IMR-90 (cell line): Measurements from ENCODE around the gene ANKRD22. TPM values are rescaled to one million over a fixed set of nuclear protein-coding genes. Genes with fewer than 3 reads are reported as not detected.

ENCODE experiments used
- ATAC-seq: fragments of 200-7000 bp; cut with Tn5 transposase; 2 replicates; pipeline ENCODE4 v1.9.1; 2020; ENCODE audit warnings: low read depth, mild to moderate bottlenecking, moderate library complexity
- BruUV-seq: library from RNA; stranded (reverse); fragments of 400-500 nt; replicated peaks from 2 replicates; lab custom pipeline; 2021; lab: Mats Ljungman, UMichigan
- CTCF ChIA-PET: fragments of 300-600 bp; formaldehyde crosslinking; extraction: SDS; loops from one replicate; lab custom pipeline; 2021; ENCODE audit warnings: antibody characterized with exemption; lab: Yijun Ruan, JAX
- POLR2A ChIA-PET: fragments of 300-600 bp; sonication (Branson Sonifier 250); formaldehyde crosslinking; loops from one replicate; lab custom pipeline; 2022; ENCODE audit warnings: antibody characterized with exemption; ENCODE audit not compliant: unreplicated experiment; lab: Charles Lee
- DNase-seq: peaks from one replicate; pipeline ENCODE4 v3.0.0; 2013
- H2AFZ ChIP-seq: replicated peaks from 2 replicates; pipeline ENCODE3; 2013; ENCODE audit warnings: low read length, mild to moderate bottlenecking; ENCODE audit not compliant: poor library complexity
- H2AK5ac ChIP-seq: 2 replicates; pipeline ENCODE4 v1.6.1; 2013; ENCODE audit warnings: low read depth, low read length, inconsistent platforms
- H2AK9ac ChIP-seq: replicated peaks from 2 replicates; pipeline ENCODE3; 2013; ENCODE audit warnings: mild to moderate bottlenecking, low read depth, low read length, moderate library complexity; ENCODE audit not compliant: poor library complexity
- H2BK120ac ChIP-seq: 2 replicates; pipeline ENCODE4 v1.6.1; 2013; ENCODE audit warnings: low read depth, low read length, inconsistent platforms
- H2BK15ac ChIP-seq: 3 replicates; pipeline ENCODE4 v1.6.1; 2013; ENCODE audit warnings: low read depth, low read length, inconsistent platforms
- H2BK20ac ChIP-seq: 2 replicates; pipeline ENCODE4 v1.6.1; 2013; ENCODE audit warnings: low read depth, mild to moderate bottlenecking, inconsistent platforms, low read length, moderate library complexity
- H2BK5ac ChIP-seq: 2 replicates; pipeline ENCODE4 v1.6.1; 2013; ENCODE audit warnings: mild to moderate bottlenecking, low read depth, low read length, inconsistent platforms; ENCODE audit not compliant: poor library complexity, severe bottlenecking
- H3K14ac ChIP-seq: replicated peaks from 2 replicates; pipeline ENCODE4 v1.6.1; 2013; ENCODE audit warnings: low read depth, low read length, inconsistent platforms
- H3K18ac ChIP-seq: 2 replicates; pipeline ENCODE4 v1.6.1; 2013; ENCODE audit warnings: low read depth, low read length, control low read depth
- H3K23ac ChIP-seq: 2 replicates; pipeline ENCODE4 v1.6.1; 2013; ENCODE audit warnings: low read depth, low read length, inconsistent platforms
- H3K27ac ChIP-seq: 2 replicates; pipeline ENCODE4 v1.5.1; 2013; ENCODE audit warnings: mild to moderate bottlenecking, control low read depth, low read length; ENCODE audit not compliant: insufficient read depth
- H3K27me3 ChIP-seq: 2 replicates; pipeline ENCODE4 v1.6.1; 2013; ENCODE audit warnings: low read length; ENCODE audit not compliant: control insufficient read depth, insufficient read depth
- H3K36me3 ChIP-seq: 2 replicates; pipeline ENCODE4 v1.6.1; 2013; ENCODE audit warnings: low read length, mixed read lengths; ENCODE audit not compliant: control insufficient read depth, insufficient read depth
- H3K4ac ChIP-seq: 2 replicates; pipeline ENCODE4 v1.6.1; 2013; ENCODE audit warnings: low read depth, low read length, inconsistent platforms
- H3K4me1 ChIP-seq: 2 replicates; pipeline ENCODE4 v1.6.1; 2013; ENCODE audit warnings: low read length, mixed read lengths; ENCODE audit not compliant: control insufficient read depth, insufficient read depth
- H3K4me2 ChIP-seq: 2 replicates; pipeline ENCODE4 v1.6.1; 2013; ENCODE audit warnings: low read depth, mild to moderate bottlenecking, control low read depth, low read length, moderate library complexity
- H3K4me3 ChIP-seq: 2 replicates; pipeline ENCODE4 v1.5.1; 2013; ENCODE audit warnings: low read depth, mild to moderate bottlenecking, control low read depth, low read length, moderate library complexity; ENCODE audit not compliant: insufficient read depth
- H3K56ac ChIP-seq: 2 replicates; pipeline ENCODE4 v1.6.1; 2013; ENCODE audit warnings: low read length, inconsistent platforms; ENCODE audit not compliant: insufficient read depth; ENCODE audit errors: extremely low read depth
- H3K79me1 ChIP-seq, 2 experiments: 2 replicates each; pipeline ENCODE4 v1.6.1; 2013; ENCODE audit warnings: low read length in 2 of 2, inconsistent platforms in 1 of 2, low read depth in 1 of 2
- H3K9ac ChIP-seq: 2 replicates; pipeline ENCODE4 v1.6.1; 2013; ENCODE audit warnings: low read depth, low read length, control low read depth
- H3K9me1 ChIP-seq: 2 replicates; pipeline ENCODE4 v1.6.1; 2013; ENCODE audit warnings: low read length, inconsistent platforms; ENCODE audit not compliant: insufficient read depth
- H3K9me3 ChIP-seq: 2 replicates; pipeline ENCODE4 v1.6.1; 2013; ENCODE audit warnings: low read length; ENCODE audit not compliant: control insufficient read depth, insufficient read depth
- H4K20me1 ChIP-seq: 2 replicates; pipeline ENCODE4 v1.6.1; 2013; ENCODE audit warnings: low read length, inconsistent platforms; ENCODE audit not compliant: insufficient read depth
- H4K5ac ChIP-seq: 2 replicates; pipeline ENCODE4 v1.6.1; 2013; ENCODE audit warnings: mild to moderate bottlenecking, low read depth, low read length, control low read depth
- H4K8ac ChIP-seq, 2 experiments: 2 replicates each; pipeline ENCODE4 v1.6.1; 2013; ENCODE audit warnings: low read depth in 2 of 2, low read length in 2 of 2, control low read depth in 1 of 2, inconsistent platforms in 1 of 2
- H4K91ac ChIP-seq: 2 replicates; pipeline ENCODE4 v1.6.1; 2013; ENCODE audit warnings: low read depth, low read length, inconsistent platforms; ENCODE audit not compliant: insufficient read depth
- CEBPB ChIP-seq: IDR thresholded peaks from 2 replicates; pipeline ENCODE4 v1.6.1; 2012; ENCODE audit warnings: low read depth, low read length, improper control_type of control experiment
- CHD1 ChIP-seq: IDR thresholded peaks from 2 replicates; pipeline ENCODE4 v1.6.1; 2012; ENCODE audit warnings: low read depth, low read length, improper control_type of control experiment
- FOS ChIP-seq: fragments of 150-350 bp; IDR thresholded peaks from 2 replicates; pipeline ENCODE4 v1.6.1; 2016; ENCODE audit warnings: low read depth, low read length
- MAFK ChIP-seq: IDR thresholded peaks from 2 replicates; pipeline ENCODE4 v1.6.1; 2012; ENCODE audit warnings: low read depth, low read length, improper control_type of control experiment
- MAZ ChIP-seq: IDR thresholded peaks from 2 replicates; pipeline ENCODE4 v1.6.1; 2012; ENCODE audit warnings: low read depth, mild to moderate bottlenecking, low read length, improper control_type of control experiment, moderate library complexity, borderline replicate concordance
- SMC3 ChIP-seq: fragments of 150-350 bp; IDR thresholded peaks from 2 replicates; pipeline ENCODE4 v1.6.1; 2016; ENCODE audit warnings: low read depth, mild to moderate bottlenecking, antibody characterized with exemption, low read length, moderate library complexity
- dilution Hi-C: fragments of 300-500 bp; cut with HindIII; formaldehyde crosslinking; loops from one replicate; pipeline ENCODE4 v1.14.3; 2018; ENCODE audit warnings: low sequenced_read_pairs; ENCODE audit not compliant: unreplicated experiment
- in situ Hi-C: fragments of 300-500 bp; cut with MboI; formaldehyde crosslinking; loops from 3 replicates; pipeline ENCODE4 v1.14.3; 2019; ENCODE audit warnings: low sequenced_read_pairs, inconsistent platforms, mixed read lengths
- intact Hi-C: fragments of 100-400 bp; cut with micrococcal nuclease; formaldehyde crosslinking; loops from 2 replicates; pipeline ENCODE4 v1.10.0; 2022
- polyA plus RNA-seq, 3 experiments: library from polyadenylated mRNA; depleted of rRNA; stranded (reverse); fragments of >200 nt; gene quantifications; 2 replicates each; pipeline ENCODE4 v1.2.3, GENCODE V29; 2012; ENCODE audit warnings: low replicate concordance in 1 of 3
- total RNA-seq: library from RNA; depleted of rRNA; stranded (reverse); fragments of >200 nt; gene quantifications from 2 replicates; pipeline ENCODE4 v1.2.3, GENCODE V29; 2012
- TF ChIP-seq, protein P1 (sequence below): conservative IDR thresholded peaks from 2 replicates; pipeline ENCODE4 v1.5.1; 2012; ENCODE audit warnings: mild to moderate bottlenecking, low read depth, low read length, improper control_type of control experiment

ANKRD22 gene
- total and polyA plus RNA-seq, 2 of the 4 experiments (the other 2 are of a cell fraction): not detected

GRCh38 chr10:88857831-88858230 lies 6.2 kb upstream of the ANKRD22 start:
- Histone ChIP-seq H3K36me3 (no peaks in the 10 kb centered on the region), H4K91ac (no peak overlapping the region), H3K79me1 (no peaks in the 10 kb centered on the region), H3K27ac (no peak overlapping the region), H2BK5ac (no peak overlapping the region), H2AK9ac (no peak overlapping the region), H4K20me1 (no peaks in the 10 kb centered on the region), H3K23ac (no peak overlapping the region), H2BK15ac (no peak overlapping the region), H3K18ac (no peak overlapping the region), H3K9ac (no peak overlapping the region), H3K27me3 (peaks cover 3% of the 10 kb centered on the region), H2BK20ac (no peak overlapping the region), H3K4me3 (no peak overlapping the region), H4K8ac (no peak overlapping the region), H3K14ac (no peak overlapping the region), H2AK5ac (no peak overlapping the region), H3K9me3 (no peaks in the 10 kb centered on the region), H3K56ac (no peak overlapping the region), H3K4me1 (peaks cover 2% of the 10 kb centered on the region; the same call in 1 of the 2 replicates), H3K9me1 (no peaks in the 10 kb centered on the region), H3K4ac (no peak overlapping the region), H3K4me2 (no peak overlapping the region), H2BK120ac (no peak overlapping the region), H4K5ac (no peak overlapping the region), H2AFZ (no peak overlapping the region)
- DNase-seq (no peak), ATAC-seq (no peak)
- BruUV-seq: no TSS peak
- TF ChIP-seq SMC3: no peak
- no peak for TF ChIP-seq CEBPB
- no peak for TF ChIP-seq FOS
- TF ChIP-seq MAZ: no peak
- TF ChIP-seq, protein P1, sequence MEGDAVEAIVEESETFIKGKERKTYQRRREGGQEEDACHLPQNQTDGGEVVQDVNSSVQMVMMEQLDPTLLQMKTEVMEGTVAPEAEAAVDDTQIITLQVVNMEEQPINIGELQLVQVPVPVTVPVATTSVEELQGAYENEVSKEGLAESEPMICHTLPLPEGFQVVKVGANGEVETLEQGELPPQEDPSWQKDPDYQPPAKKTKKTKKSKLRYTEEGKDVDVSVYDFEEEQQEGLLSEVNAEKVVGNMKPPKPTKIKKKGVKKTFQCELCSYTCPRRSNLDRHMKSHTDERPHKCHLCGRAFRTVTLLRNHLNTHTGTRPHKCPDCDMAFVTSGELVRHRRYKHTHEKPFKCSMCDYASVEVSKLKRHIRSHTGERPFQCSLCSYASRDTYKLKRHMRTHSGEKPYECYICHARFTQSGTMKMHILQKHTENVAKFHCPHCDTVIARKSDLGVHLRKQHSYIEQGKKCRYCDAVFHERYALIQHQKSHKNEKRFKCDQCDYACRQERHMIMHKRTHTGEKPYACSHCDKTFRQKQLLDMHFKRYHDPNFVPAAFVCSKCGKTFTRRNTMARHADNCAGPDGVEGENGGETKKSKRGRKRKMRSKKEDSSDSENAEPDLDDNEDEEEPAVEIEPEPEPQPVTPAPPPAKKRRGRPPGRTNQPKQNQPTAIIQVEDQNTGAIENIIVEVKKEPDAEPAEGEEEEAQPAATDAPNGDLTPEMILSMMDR: no peak
- TF ChIP-seq CHD1: no peak
- no peak for TF ChIP-seq MAFK
- intact Hi-C loops (no loop called here), in situ Hi-C loops (no loop called here), dilution Hi-C loops (no loop called here)
- ChIA-PET POLR2A (no interaction called here), CTCF (no interaction called here)
